Activated T-helper 17 cell treated with anti-CD3 and anti-CD28 coated beads, Interleukin-2, amount 50 U/mL, for 72 hours (primary cell): ENCODE data around the gene RALGAPA1. TPM values are rescaled to one million over a fixed set of nuclear protein-coding genes. Genes with fewer than 3 reads are reported as not detected.
A peak's percentile ranks its signal among the peaks of the same experiment; 100 is the strongest.
"Not testable (repeated sequence)": the region's sequence is repeated elsewhere in the genome, so short reads cannot be mapped to it uniquely, and the experiment has no call there.

Experiments used
- ATAC-seq: fragments of 150-1000 bp; cut with Tn5 transposase; replicated peaks from 2 replicates; pipeline ENCODE4 v1.10.0; 2021; ENCODE audit warnings: mild to moderate bottlenecking, moderate library complexity
- H3K27ac Mint-ChIP-seq: one replicate; pipeline ENCODE4 v1.8.0; 2022; ENCODE audit warnings: mixed read lengths
- H3K27me3 Mint-ChIP-seq: one replicate; pipeline ENCODE4 v1.8.0; 2022; ENCODE audit warnings: mixed read lengths
- H3K36me3 Mint-ChIP-seq: one replicate; pipeline ENCODE4 v1.8.0; 2022; ENCODE audit warnings: low read depth, mild to moderate bottlenecking, mixed read lengths
- H3K4me1 Mint-ChIP-seq: one replicate; pipeline ENCODE4 v1.8.0; 2022; ENCODE audit warnings: mixed read lengths
- H3K4me3 Mint-ChIP-seq: one replicate; pipeline ENCODE4 v1.8.0; 2022; ENCODE audit warnings: mild to moderate bottlenecking, mixed read lengths
- H3K9me3 Mint-ChIP-seq: one replicate; pipeline ENCODE4 v1.8.0; 2022; ENCODE audit warnings: mixed read lengths
- total RNA-seq, 2 donors: library from RNA; stranded (reverse); gene quantifications; one replicate each; pipeline ENCODE4 v1.2.3, GENCODE V29; 2022

Gene RALGAPA1
- total RNA-seq, 2 donors from 2014 or later = 32.8 to 36.5 TPM

- peak; percentile 40 for ATAC-seq
- H3K36me3 Mint-ChIP-seq = peaks cover 55% of the 10 kb centered on the region
- H3K4me1 Mint-ChIP-seq = no peaks in the 10 kb centered on the region
- no peaks in the 10 kb centered on the region for H3K9me3 Mint-ChIP-seq
- no peaks in the 10 kb centered on the region for H3K27me3 Mint-ChIP-seq
- H3K4me3 Mint-ChIP-seq = no peak overlapping the region
- peak overlapping the region; percentile 14 for H3K27ac Mint-ChIP-seq
These were observed 49.0 kb downstream of the RALGAPA1 start for GRCh38 chr14:35760143-35760542.

DNA sequence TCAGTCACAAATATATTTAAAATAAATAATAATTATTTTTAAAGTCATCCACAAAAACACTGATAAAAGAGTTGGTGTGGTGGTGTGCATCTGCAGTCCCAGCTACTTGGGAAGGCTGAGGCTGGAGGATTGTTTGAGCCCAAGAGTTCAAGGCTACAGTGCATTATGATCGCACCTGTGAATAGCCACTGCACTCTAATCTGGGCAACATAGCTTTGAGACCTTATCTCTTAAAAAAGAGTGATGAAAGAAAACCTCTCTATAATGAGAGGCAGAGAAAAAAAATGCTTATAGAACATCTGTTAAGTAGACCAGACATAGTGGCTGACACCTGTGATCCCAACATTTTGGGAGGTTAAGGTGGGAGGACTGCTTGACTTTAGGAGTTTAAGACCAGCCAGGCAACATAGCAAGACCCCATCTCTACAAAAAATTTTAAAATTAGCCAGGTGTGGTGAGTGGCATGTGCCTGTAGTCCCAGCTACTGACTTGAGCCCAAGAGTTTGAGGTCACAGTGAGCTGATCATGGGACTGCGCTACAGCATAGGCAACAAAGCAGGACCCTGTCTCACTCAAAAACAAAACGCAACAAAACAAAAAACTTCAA lies 50.5 kb downstream of the RALGAPA1 start:
- no peak for ATAC-seq
- H3K4me3 Mint-ChIP-seq = no peak overlapping the region
- no peak overlapping the region for H3K27ac Mint-ChIP-seq
- H3K36me3 Mint-ChIP-seq = peaks cover 70% of the 10 kb centered on the region
- no peaks in the 10 kb centered on the region for H3K9me3 Mint-ChIP-seq
- H3K27me3 Mint-ChIP-seq = no peaks in the 10 kb centered on the region
- H3K4me1 Mint-ChIP-seq = no peaks in the 10 kb centered on the region

DNA sequence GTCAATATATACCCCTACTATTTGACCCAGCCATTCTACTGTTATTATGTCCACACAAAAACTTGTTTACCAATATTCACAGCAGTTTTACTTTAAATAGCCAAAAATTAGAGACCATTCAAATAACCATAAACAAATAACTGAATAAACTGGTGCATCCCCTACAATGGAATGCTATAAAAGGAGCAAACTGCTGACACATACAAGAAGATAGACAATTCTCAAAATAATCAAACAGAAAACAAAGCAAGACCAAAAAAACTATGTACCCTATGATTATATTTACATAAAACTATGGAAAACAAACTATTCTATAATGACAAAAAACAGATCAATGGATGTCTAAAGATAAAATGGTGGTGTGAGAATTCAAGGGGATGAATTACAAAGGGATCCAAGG lies 54.4 kb downstream of the RALGAPA1 start:
- H3K27me3 Mint-ChIP-seq = no peaks in the 10 kb centered on the region

GRCh38 chr14:35752380-35752779 lies 56.7 kb downstream of the RALGAPA1 start:
- Mint-ChIP-seq H3K27ac (peak overlapping the region; percentile 50), H3K4me3 (no peak overlapping the region), H3K27me3 (no peaks in the 10 kb centered on the region), H3K9me3 (no peaks in the 10 kb centered on the region), H3K36me3 (peaks cover 97% of the 10 kb centered on the region), H3K4me1 (peaks cover 7% of the 10 kb centered on the region)
- no peak for ATAC-seq

More for the DNA sequence above, 54.4 kb downstream of the RALGAPA1 start:
- ATAC-seq = no peak
- H3K4me3 Mint-ChIP-seq = no peak overlapping the region
- H3K4me1 Mint-ChIP-seq = peaks cover 7% of the 10 kb centered on the region
- H3K9me3 Mint-ChIP-seq = no peaks in the 10 kb centered on the region
- no peak overlapping the region for H3K27ac Mint-ChIP-seq
- H3K36me3 Mint-ChIP-seq = peaks cover 90% of the 10 kb centered on the region

- Mint-ChIP-seq H3K36me3 (peaks cover 98% of the 10 kb centered on the region), H3K27ac (no peak overlapping the region), H3K4me1 (peaks cover 7% of the 10 kb centered on the region), H3K9me3 (no peaks in the 10 kb centered on the region), H3K27me3 (no peaks in the 10 kb centered on the region), H3K4me3 (no peak overlapping the region)
- no peak for ATAC-seq
These were observed 58.7 kb downstream of the RALGAPA1 start for GRCh38 chr14:35750202-35750904.

GRCh38 chr14:35747379-35747778 lies 61.7 kb downstream of the RALGAPA1 start:
- ATAC-seq = no peak
- Mint-ChIP-seq H3K27me3 (no peaks in the 10 kb centered on the region), H3K4me1 (peaks cover 2% of the 10 kb centered on the region), H3K9me3 (no peaks in the 10 kb centered on the region), H3K4me3 (no peak overlapping the region), H3K27ac (no peak overlapping the region), H3K36me3 (peaks cover 95% of the 10 kb centered on the region)

- Mint-ChIP-seq H3K27me3 (no peaks in the 10 kb centered on the region), H3K9me3 (no peaks in the 10 kb centered on the region), H3K36me3 (peaks cover 82% of the 10 kb centered on the region), H3K4me3 (no peak overlapping the region), H3K27ac (peak overlapping the region; percentile 55), H3K4me1 (peaks cover 11% of the 10 kb centered on the region)
- peak; percentile 50 for ATAC-seq
These were observed 66.7 kb downstream of the RALGAPA1 start for GRCh38 chr14:35742442-35742841.

GRCh38 chr14:35742032-35742371 lies 67.1 kb downstream of the RALGAPA1 start:
- H3K27ac Mint-ChIP-seq = peak overlapping the region; percentile 59
- peak overlapping the region; percentile 19 for H3K4me3 Mint-ChIP-seq
- H3K27me3 Mint-ChIP-seq = no peaks in the 10 kb centered on the region
- H3K4me1 Mint-ChIP-seq = peaks cover 11% of the 10 kb centered on the region
- H3K9me3 Mint-ChIP-seq = no peaks in the 10 kb centered on the region
- peak; percentile 66 for ATAC-seq
- H3K36me3 Mint-ChIP-seq = peaks cover 81% of the 10 kb centered on the region

DNA sequence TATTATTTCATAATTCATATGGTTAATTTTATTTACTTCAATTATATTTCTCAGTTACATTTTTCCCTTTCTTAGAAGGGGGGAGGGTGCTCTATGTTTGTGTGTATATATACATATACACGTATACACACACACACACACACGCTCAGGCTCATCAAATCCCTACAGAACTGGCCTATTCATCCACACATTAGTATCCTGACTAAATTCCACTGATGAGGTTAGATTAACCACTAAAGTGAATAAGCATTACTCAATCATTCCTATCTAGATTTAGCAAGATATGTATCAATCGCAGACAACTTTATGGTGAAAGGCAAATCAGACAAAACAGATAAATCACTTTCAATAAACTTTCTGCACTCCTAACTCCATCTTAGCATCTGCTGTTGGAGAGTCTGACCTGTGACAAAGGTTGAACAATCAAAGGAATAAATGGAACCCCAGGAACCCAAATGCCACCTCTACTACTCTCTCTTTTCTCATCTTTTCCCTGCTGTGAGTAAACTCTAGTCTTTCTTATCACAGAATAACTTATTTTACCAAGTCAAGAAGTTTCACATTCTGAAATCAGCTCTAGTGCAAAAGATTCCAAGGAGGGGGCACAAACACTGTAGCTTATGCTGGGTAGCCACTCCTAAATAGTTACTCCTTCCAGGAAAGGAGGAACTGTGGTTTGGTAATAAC lies 67.6 kb downstream of the RALGAPA1 start:
- peak overlapping the region; percentile 59 for H3K27ac Mint-ChIP-seq
- H3K27me3 Mint-ChIP-seq = no peaks in the 10 kb centered on the region
- peak; percentile 70 for ATAC-seq
- peaks cover 81% of the 10 kb centered on the region for H3K36me3 Mint-ChIP-seq
- peak overlapping the region; percentile 19 for H3K4me3 Mint-ChIP-seq
- H3K9me3 Mint-ChIP-seq = no peaks in the 10 kb centered on the region
- peaks cover 11% of the 10 kb centered on the region for H3K4me1 Mint-ChIP-seq

- Mint-ChIP-seq H3K36me3 (peaks cover 81% of the 10 kb centered on the region), H3K9me3 (no peaks in the 10 kb centered on the region), H3K27me3 (no peaks in the 10 kb centered on the region), H3K27ac (peak overlapping the region; percentile 11), H3K4me1 (peaks cover 11% of the 10 kb centered on the region), H3K4me3 (no peak overlapping the region)
- ATAC-seq = no peak
These were observed 68.9 kb downstream of the RALGAPA1 start for GRCh38 chr14:35740215-35740614.

- H3K4me1 Mint-ChIP-seq, H3K4me3 Mint-ChIP-seq, H3K9me3 Mint-ChIP-seq, H3K27me3 Mint-ChIP-seq, H3K27ac Mint-ChIP-seq, ATAC-seq: not testable (repeated sequence)
- H3K36me3 Mint-ChIP-seq = peaks cover 63% of the 10 kb centered on the region
These were observed 73.9 kb downstream of the RALGAPA1 start for GRCh38 chr14:35735163-35735562.

DNA sequence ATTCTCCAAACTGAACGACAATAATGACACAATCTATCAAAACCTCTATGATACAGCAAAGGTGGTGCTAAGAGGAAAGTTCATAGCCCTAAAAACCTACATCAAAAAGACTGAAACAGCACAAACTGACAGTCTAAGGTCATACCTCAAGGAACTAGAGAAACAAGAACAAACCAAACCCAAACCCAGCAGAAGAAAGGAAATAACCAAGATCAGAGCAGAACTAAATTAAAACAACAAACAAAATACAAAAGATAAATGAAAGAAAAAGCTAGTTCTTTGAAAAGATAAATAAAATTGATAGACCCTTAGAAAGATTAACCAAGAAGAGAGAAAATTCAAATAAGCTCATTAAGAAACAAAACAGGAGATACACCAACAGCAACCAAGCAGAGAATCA lies 75.6 kb downstream of the RALGAPA1 start:
- not testable (repeated sequence) for H3K4me3 Mint-ChIP-seq, H3K9me3 Mint-ChIP-seq, H3K27ac Mint-ChIP-seq, ATAC-seq, H3K27me3 Mint-ChIP-seq, H3K4me1 Mint-ChIP-seq
- peaks cover 61% of the 10 kb centered on the region for H3K36me3 Mint-ChIP-seq

- Mint-ChIP-seq H3K4me1 (peaks cover 5% of the 10 kb centered on the region), H3K27ac (peak overlapping the region; percentile 63), H3K4me3 (no peak overlapping the region), H3K27me3 (no peaks in the 10 kb centered on the region), H3K9me3 (no peaks in the 10 kb centered on the region), H3K36me3 (peaks cover 58% of the 10 kb centered on the region)
- ATAC-seq = no peak
These were observed 78.2 kb downstream of the RALGAPA1 start for GRCh38 chr14:35730871-35731270.

- H3K4me3 Mint-ChIP-seq = no peak overlapping the region
- no peak for ATAC-seq
- no peaks in the 10 kb centered on the region for H3K4me1 Mint-ChIP-seq
- H3K27ac Mint-ChIP-seq = no peak overlapping the region
- H3K9me3 Mint-ChIP-seq = no peaks in the 10 kb centered on the region
- no peaks in the 10 kb centered on the region for H3K27me3 Mint-ChIP-seq
- peaks cover 51% of the 10 kb centered on the region for H3K36me3 Mint-ChIP-seq
These were observed 81.3 kb downstream of the RALGAPA1 start for GRCh38 chr14:35727764-35728163.

- H3K27me3 Mint-ChIP-seq = no peaks in the 10 kb centered on the region
These were observed 83.2 kb downstream of the RALGAPA1 start for GRCh38 chr14:35725930-35726329.

More at GRCh38 chr14:35725930-35726329, 83.2 kb downstream of the RALGAPA1 start:
- Mint-ChIP-seq H3K9me3 (no peaks in the 10 kb centered on the region), H3K27ac (no peak overlapping the region), H3K4me3 (no peak overlapping the region), H3K36me3 (peaks cover 64% of the 10 kb centered on the region), H3K4me1 (no peaks in the 10 kb centered on the region)
- no peak for ATAC-seq
